Measurements from ENCODE around the gene SBK1.
"Not testable (repeated sequence)": the region's sequence is repeated elsewhere in the genome, so short reads cannot be mapped to it uniquely, and the experiment has no call there.

Gene SBK1

GRCh38 chr16:28291651-28292626 lies at the start of gene SBK1:
TSS of gene SBK1 (plus strand) at chr16:28292525. CDS start at chr16:28317392, 24,867 bp downstream.
- peak; percentile 69 for DNase-seq (ENCODE audit: low read depth, low spot score)

- not testable (repeated sequence) for DNase-seq (ENCODE audit: low read depth, low spot score)
These were observed 42.8 kb upstream of the SBK1 start for GRCh38 chr16:28249483-28249882.

DNA sequence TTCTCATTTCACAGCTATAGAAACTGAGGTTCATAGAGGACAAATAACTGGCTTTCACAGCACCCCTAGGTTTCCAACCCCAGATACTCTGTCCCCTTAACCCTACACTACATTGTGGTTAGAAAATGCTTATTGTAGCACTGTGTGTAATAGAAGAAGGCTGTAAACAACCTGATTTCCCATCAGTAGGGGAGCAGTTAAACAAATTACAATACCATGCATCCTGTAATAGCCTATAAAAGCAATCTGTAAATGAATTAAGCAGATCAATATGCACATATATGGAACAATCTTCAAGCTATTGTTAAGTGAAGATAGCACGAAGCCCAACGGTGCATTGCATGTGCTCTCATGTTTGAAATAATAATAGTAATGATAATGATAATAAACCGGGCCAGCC lies 41.3 kb upstream of the SBK1 start:
- DNase-seq (ENCODE audit: low read depth, low spot score) = no peak

DNA sequence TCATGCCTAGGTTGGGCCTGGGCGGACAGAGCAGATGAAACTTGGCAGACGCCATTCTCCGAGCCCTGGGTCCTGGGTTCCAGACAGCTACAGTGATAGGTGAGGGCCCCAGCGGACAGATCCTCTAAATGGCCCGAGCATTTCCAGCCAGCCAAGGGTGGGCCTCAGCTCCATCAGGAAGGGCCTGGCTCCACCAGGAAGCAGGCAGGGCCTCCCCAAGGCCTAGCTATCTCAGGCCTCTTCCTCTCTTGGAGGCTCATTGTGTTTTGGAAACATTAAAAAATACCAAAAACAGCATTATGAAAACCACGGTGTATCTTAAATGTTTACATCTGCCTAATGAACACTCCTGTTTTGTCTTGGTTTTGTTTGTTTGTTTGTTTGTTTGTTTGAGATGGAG lies 38.2 kb upstream of the SBK1 start:
- no peak for DNase-seq (ENCODE audit: low read depth, low spot score)

DNA sequence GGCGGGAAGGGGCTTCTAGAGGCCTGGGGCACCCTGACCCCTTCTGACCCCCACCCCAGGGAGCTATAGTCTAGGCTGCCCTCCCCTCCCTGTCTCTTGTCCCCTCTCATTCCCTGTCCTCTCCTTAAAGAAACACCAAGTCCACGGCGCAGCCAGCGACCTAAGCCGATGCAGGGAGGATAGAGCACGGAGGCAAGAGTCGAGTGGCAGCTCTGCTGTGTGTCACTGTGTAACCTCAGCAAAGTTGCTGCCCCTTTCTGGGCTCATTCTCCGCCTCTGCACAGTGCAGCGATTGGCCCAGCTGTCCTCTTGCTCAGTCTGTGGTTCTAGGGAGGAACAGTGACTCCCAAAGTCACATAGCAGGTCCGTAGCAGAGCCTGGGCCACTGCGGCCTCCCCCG lies 36.5 kb upstream of the SBK1 start:
- no peak for DNase-seq (ENCODE audit: low read depth, low spot score)

DNA sequence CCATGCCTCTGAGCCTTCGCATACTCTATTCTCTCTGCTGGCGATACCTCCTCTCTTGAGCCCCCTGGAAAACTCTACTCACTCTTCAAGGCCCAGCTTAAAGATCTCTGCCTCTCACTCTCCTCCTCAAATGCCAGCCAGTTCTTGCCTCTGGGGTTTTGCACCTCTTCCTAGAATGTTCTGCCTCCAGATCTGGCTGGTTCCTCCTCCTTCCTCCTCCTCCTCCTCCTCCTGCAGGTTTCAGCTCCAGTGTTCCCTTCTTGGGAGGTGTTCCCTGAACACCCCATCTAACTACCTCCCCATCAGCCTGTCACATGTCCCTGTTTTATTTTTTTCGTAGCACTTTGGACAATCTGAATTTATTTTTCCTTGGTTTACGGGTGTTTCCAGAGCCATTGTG lies 35.1 kb upstream of the SBK1 start:
- DNase-seq (ENCODE audit: low read depth, low spot score) = no peak

DNA sequence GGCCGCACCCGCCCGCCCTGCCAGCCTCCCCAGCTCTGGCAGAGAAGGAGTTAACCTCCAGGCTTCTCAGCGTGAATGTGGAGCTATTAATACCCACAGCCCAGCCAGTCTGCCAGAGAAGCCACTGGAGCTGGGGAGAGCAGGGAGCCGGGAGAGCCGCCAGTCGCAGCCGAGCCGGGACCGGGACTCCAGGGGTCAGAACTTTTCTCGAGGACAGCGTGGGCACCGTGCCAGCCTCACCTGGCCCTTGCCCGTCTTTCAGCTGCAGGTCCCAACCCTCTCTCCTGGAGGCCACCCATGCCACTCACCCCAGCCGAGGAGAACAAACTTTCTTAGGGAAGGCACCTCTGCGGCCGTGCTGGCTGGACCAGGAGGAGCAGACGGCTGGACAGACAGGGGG lies 33.8 kb upstream of the SBK1 start:
- DNase-seq (ENCODE audit: low read depth, low spot score) = no peak

DNA sequence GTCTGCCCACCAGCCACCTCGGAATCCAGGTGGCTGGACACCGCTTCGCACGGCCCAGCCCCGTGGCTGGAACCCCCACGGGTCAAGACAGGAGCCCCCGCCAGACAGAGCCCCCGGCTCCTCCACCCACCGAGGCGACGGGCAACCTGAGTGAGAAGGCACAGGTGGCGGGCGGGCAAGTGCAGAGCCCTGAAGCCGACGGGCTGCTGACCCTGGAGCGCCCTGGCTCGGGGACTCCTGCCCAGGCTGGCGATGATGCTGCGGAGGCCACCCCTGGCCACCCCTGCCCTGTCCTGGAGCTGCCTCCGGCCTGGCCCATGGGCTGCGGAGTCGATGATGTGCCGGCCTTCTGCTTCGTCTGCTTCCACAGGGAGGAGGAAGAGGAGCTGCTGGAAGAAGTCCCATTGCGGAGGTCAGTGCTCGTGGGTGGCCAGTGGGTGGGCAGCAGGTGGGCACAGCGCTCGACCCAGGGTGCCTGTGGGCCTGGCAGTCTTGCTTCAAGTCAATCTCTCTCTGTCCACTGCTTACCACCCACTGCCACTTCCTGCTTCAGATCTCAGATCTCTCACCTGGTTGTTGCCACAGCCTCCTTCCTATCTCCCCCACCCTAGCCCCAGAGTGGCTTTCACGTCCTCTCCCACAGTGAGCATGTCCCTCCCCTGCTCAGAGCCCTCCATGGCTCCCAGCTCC lies 33.1 kb upstream of the SBK1 start:
- DNase-seq (ENCODE audit: low read depth, low spot score) = no peak

DNA sequence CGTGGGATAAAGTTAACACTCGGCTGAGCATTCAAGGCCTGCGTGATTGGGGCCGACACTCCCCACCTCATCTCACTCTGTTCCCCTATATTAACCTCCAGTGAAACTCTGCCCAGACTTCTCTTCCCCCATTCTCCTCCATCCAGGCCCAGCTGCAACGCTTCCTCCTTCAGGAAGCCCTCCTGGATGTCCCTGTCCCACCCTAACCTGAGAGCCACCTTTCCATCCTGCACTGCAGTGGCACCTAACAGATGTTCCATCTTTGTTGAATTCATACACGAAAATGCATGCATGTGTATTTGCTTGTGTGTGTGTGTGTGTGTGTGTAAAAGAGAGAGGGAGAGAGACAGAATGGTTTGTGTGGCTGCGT lies 32.6 kb upstream of the SBK1 start:
- no peak for DNase-seq (ENCODE audit: low read depth, low spot score)

DNA sequence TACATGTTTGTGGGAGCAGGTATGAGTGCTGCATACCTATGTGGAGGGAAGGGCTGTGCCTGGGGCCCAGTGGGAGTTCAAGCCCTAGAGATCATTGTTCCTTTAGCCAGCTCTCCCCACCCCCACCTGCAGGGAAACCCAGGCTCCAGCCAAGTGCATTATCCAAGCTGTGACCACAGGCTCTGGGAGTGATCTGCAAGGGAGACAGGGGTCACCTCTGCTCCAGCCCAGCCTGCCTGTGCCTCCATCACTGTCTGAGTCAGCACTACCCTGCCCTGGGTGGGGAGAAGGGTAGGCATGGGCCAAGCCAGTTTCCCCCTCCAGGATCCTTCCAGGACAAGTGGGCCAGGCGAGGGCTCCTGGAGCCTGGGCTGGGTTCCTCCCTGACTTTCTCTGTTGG lies 32.1 kb upstream of the SBK1 start:
- DNase-seq (ENCODE audit: low read depth, low spot score) = no peak

DNA sequence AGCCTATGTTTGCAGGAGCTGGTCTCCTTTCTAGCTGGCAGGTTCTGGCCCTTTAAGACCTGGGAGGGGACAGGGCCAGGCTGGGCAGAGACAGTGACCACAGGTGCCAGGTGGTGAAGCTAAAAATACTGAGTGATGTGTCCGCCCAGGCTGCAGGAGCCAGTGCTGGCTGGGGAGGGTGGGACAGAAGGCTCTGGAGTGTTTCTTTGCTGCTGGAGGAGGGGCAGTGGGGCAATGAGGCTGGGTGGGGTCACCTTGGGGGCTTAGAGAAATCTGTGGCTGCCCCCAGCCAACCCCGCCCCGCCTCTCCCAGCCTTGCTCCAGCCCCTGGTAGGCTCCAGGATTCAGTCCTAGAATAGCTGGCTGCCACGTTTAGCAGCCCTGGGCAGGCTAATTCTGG lies 30.4 kb upstream of the SBK1 start:
- no peak for DNase-seq (ENCODE audit: low read depth, low spot score)

DNA sequence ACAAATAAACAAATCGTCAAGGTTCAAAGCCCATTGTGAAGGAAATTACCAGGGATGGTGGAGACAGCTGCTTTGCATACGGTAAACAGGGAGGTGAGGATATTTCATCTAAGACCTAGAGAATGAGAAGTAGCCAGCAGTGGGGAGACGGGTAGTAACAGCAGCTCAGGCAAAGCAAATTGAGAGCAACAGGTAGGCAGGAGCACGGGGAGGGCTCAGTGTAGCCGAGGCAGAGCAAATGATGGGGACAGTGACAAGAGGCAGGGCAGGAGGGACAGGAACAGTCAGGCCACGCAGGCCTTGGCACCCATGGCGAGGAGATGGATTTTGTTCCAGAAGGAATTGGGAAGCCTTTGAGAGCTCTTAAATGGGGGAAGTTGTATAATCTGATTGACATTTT lies 29.0 kb upstream of the SBK1 start:
- DNase-seq (ENCODE audit: low read depth, low spot score) = no peak

DNA sequence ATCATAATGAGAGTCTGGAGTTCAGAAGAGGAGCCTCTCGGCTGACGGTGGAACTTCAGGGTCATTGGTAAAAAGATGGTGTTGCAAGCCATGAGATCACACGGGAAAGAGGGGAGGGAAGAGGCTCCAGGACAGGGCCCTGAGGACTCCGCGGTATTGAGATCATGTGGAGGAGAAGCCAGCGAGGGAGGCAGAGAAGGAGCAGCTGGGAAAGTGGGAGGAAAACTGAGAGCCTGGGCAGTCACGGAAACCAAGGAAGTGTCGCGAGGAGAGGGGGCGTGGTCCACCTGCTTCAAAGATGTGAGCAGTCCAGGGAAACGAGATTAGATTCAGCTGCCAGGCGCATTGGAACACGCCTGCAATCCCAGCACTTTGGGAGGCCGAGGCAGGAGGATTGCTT lies 27.7 kb upstream of the SBK1 start:
- DNase-seq (ENCODE audit: low read depth, low spot score) = peak; percentile 35

- no peak for DNase-seq (ENCODE audit: low read depth, low spot score)
These were observed 26.5 kb upstream of the SBK1 start for GRCh38 chr16:28265822-28266221.

GRCh38 chr16:28267356-28267755 lies 25.0 kb upstream of the SBK1 start:
- DNase-seq (ENCODE audit: low read depth, low spot score) = no peak

GRCh38 chr16:28273511-28273910 lies 18.8 kb upstream of the SBK1 start:
- no peak for DNase-seq (ENCODE audit: low read depth, low spot score)

- no peak for DNase-seq (ENCODE audit: low read depth, low spot score)
These were observed 17.6 kb upstream of the SBK1 start for GRCh38 chr16:28274676-28275075.

DNA sequence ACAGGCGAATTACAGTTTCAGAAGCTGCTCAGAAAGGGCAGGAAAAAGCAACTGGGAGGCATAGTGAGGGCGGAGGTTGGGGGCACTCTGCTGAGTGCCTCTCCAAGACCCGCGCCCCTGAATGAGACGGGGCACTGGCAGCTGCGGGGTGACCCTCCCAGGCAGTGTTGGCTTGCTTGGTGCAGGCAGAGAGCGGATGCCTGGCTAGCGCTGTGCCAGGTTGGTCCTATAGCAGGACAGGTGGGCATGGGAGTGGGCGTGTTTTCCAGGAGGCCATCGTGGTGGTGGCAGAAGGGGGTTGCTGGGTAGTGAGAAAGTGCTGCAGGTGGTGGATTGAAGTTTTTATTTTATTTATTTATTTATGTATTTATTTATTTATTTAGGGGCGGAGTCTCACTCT lies 16.0 kb upstream of the SBK1 start:
- no peak for DNase-seq (ENCODE audit: low read depth, low spot score)

DNA sequence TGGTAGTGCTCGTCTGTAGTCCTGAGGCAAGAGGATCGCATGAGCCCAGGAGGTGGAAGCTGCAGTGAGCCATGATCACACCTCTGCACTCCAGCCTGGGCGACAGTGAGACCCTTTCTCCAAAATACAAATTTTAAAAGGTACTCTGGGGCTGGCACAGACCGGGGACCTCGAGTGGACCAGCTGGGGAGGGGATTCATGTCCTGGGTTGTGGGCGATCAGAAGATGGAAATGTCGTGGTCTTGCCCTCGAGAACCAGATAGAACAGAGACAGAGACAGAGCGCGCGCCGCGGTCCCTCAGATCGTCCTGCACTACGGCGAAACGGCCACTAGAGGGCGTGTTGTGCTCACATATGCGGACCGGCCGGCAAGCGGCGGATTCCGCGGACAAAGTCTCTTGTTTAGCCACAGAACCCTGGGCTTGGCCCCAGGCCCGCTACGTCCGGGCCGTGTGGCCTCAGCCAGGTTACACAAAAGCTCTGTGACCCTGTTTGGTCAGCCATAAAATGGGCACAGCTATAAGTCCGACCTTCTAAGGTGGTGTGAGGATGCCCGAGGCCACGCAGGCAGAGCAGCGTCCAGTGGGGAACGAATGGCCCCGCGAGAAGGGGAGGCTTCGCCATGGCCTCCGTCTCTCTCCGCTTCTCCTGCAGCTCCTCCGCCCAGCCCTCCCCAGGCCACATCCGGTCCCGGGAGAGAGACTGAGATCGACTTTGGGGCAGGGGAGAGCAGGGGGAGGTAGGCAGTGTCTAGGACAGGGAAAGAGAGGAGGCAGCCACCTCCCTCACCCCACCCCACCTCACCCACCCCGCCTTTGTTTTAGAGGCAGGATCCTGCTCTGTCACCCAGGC lies 14.6 kb upstream of the SBK1 start:
- DNase-seq (ENCODE audit: low read depth, low spot score) = peak; percentile 94

GRCh38 chr16:28279006-28279405 lies 13.3 kb upstream of the SBK1 start:
- no peak for DNase-seq (ENCODE audit: low read depth, low spot score)

GRCh38 chr16:28280881-28281836 lies 11.2 kb upstream of the SBK1 start:
- DNase-seq (ENCODE audit: low read depth, low spot score) = no peak
